Astrocyte (in vitro differentiated cells and primary cell): ENCODE results near the gene LCE1F. TPM values are rescaled to one million over a fixed set of nuclear protein-coding genes. Genes with fewer than 3 reads are reported as not detected.

Experiments used
- DNase-seq: peaks from one replicate; pipeline ENCODE4 v3.0.0-alpha.2; 2010; ENCODE audit warnings: low read depth
- FAIRE-seq: peaks from 2 replicates; lab custom pipeline; 2011; peaks lifted over from hg19 to GRCh38; lab: Jason Lieb, UNC
- H2AFZ ChIP-seq: 2 replicates; pipeline ENCODE4 v1.6.0; 2012; ENCODE audit warnings: low read depth, low read length, inconsistent platforms
- H3K27ac ChIP-seq: 2 replicates; pipeline ENCODE4 v1.5.1; 2011; ENCODE audit warnings: low read depth, low read length, inconsistent platforms
- H3K27me3 ChIP-seq: 2 replicates; pipeline ENCODE4 v1.6.0; 2011; ENCODE audit warnings: low read length, inconsistent platforms; ENCODE audit not compliant: insufficient read depth
- H3K36me3 ChIP-seq: 2 replicates; pipeline ENCODE4 v1.5.1; 2011; ENCODE audit warnings: low read length, inconsistent platforms; ENCODE audit not compliant: insufficient read depth
- H3K4me1 ChIP-seq: 2 replicates; pipeline ENCODE4 v1.5.1; 2011; ENCODE audit warnings: low read length, inconsistent platforms; ENCODE audit not compliant: insufficient read depth
- H3K4me2 ChIP-seq: 2 replicates; pipeline ENCODE4 v1.6.0; 2012; ENCODE audit warnings: low read length, inconsistent platforms
- H3K4me3 ChIP-seq: 2 replicates; pipeline ENCODE4 v1.5.1; 2011; ENCODE audit warnings: low read depth, mild to moderate bottlenecking, low read length, inconsistent platforms; ENCODE audit not compliant: insufficient read depth
- H3K79me2 ChIP-seq: 2 replicates; pipeline ENCODE4 v1.6.0; 2012; ENCODE audit warnings: mild to moderate bottlenecking, low read length, inconsistent platforms; ENCODE audit not compliant: insufficient read depth
- H3K9ac ChIP-seq: 2 replicates; pipeline ENCODE4 v1.6.0; 2012; ENCODE audit warnings: mild to moderate bottlenecking, low read length, inconsistent platforms
- H3K9me3 ChIP-seq: 2 replicates; pipeline ENCODE4 v1.5.1; 2012; ENCODE audit warnings: low read depth, mild to moderate bottlenecking, low read length, inconsistent platforms; ENCODE audit not compliant: insufficient read depth
- H4K20me1 ChIP-seq: 2 replicates; pipeline ENCODE4 v1.6.0; 2012; ENCODE audit warnings: low read length, inconsistent platforms; ENCODE audit not compliant: insufficient read depth
- H3K27ac Mint-ChIP-seq: one replicate; pipeline ENCODE4 v1.8.0; 2021; ENCODE audit warnings: mild to moderate bottlenecking, mixed read lengths; ENCODE audit not compliant: unreplicated experiment
- H3K27me3 Mint-ChIP-seq: one replicate; pipeline ENCODE4 v1.8.0; 2021; ENCODE audit warnings: low read depth, mixed read lengths; ENCODE audit not compliant: unreplicated experiment
- H3K36me3 Mint-ChIP-seq: one replicate; pipeline ENCODE4 v1.8.0; 2021; ENCODE audit warnings: low read depth, mixed read lengths; ENCODE audit not compliant: unreplicated experiment
- H3K4me1 Mint-ChIP-seq: one replicate; pipeline ENCODE4 v1.8.0; 2021; ENCODE audit warnings: low read depth, mixed read lengths; ENCODE audit not compliant: unreplicated experiment
- H3K4me3 Mint-ChIP-seq: one replicate; pipeline ENCODE4 v1.8.0; 2021; ENCODE audit warnings: mild to moderate bottlenecking, moderate library complexity, mixed read lengths; ENCODE audit not compliant: unreplicated experiment
- H3K9me3 Mint-ChIP-seq: one replicate; pipeline ENCODE4 v1.8.0; 2021; ENCODE audit warnings: mild to moderate bottlenecking, mixed read lengths; ENCODE audit not compliant: unreplicated experiment
- CTCF ChIP-seq: IDR thresholded peaks from 2 replicates; pipeline ENCODE4 v1.5.1; 2011; ENCODE audit warnings: low read depth, mild to moderate bottlenecking, inconsistent platforms, low read length, moderate library complexity; ENCODE audit not compliant: insufficient read depth
- EZH2 ChIP-seq: IDR thresholded peaks from 2 replicates; pipeline ENCODE4 v1.6.1; 2012; ENCODE audit warnings: mild to moderate bottlenecking, low read length, inconsistent platforms; ENCODE audit not compliant: insufficient read depth
- total RNA-seq: library from RNA; stranded (reverse); gene quantifications from 2 replicates; pipeline ENCODE4 v1.2.1, GENCODE V29; 2021

Gene LCE1F
- total RNA-seq, 1 donor from 2014 or later: not detected

- Histone ChIP-seq H3K27me3 (no peaks in the 10 kb centered on the region), H3K36me3 (no peaks in the 10 kb centered on the region), H3K9me3 (no peaks in the 10 kb centered on the region), H2AFZ (no peak overlapping the region), H3K4me3 (no peak overlapping the region), H4K20me1 (no peaks in the 10 kb centered on the region), H3K4me2 (no peak overlapping the region), H3K4me1 (no peaks in the 10 kb centered on the region), H3K9ac (no peak overlapping the region), H3K79me2 (no peaks in the 10 kb centered on the region), H3K27ac (no peak overlapping the region)
- no peak for FAIRE-seq
- Mint-ChIP-seq H3K36me3 (no peaks in the 10 kb centered on the region), H3K4me1 (no peaks in the 10 kb centered on the region), H3K4me3 (no peak overlapping the region), H3K9me3 (peaks cover 2% of the 10 kb centered on the region), H3K27me3 (peaks cover 3% of the 10 kb centered on the region), H3K27ac (no peak overlapping the region)
- DNase-seq: no peak
- TF ChIP-seq EZH2 (no peak), CTCF (no peak)
Observed at GRCh38 chr1:152735648-152736047, 39.3 kb upstream of the LCE1F start.

DNA sequence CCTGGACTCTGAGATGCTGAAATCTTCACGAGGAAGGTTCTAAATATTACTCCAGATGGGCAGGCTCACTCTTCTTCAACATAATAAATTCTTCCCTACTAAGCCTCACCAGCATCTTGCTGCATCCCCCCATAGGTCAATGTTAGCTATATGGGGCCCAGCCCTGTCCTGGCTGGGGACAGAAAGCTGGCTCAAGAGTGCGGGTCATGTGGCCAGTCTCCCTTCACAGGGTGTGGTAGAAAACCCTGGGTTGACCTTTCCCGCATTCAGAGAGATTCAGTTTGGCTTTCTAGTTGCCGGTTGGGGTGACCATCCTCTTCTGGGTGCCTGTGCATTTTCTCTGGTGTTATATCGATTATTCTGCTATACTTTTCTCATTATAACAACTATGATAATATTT lies 36.9 kb upstream of the LCE1F start:
- Histone ChIP-seq H3K4me2 (no peak overlapping the region), H3K27me3 (no peaks in the 10 kb centered on the region), H3K27ac (no peak overlapping the region), H3K9ac (no peak overlapping the region), H3K4me1 (no peaks in the 10 kb centered on the region), H3K4me3 (no peak overlapping the region), H3K36me3 (no peaks in the 10 kb centered on the region), H2AFZ (no peak overlapping the region), H3K9me3 (no peaks in the 10 kb centered on the region), H4K20me1 (no peaks in the 10 kb centered on the region), H3K79me2 (no peaks in the 10 kb centered on the region)
- no peak overlapping the region for H3K4me3 Mint-ChIP-seq
- no peaks in the 10 kb centered on the region for H3K36me3 Mint-ChIP-seq
- TF ChIP-seq CTCF (no peak), EZH2 (no peak)
- H3K4me1 Mint-ChIP-seq: no peaks in the 10 kb centered on the region
- DNase-seq (no peak), FAIRE-seq (no peak)
- peaks cover 2% of the 10 kb centered on the region for H3K9me3 Mint-ChIP-seq
- H3K27ac Mint-ChIP-seq: no peak overlapping the region
- peaks cover 10% of the 10 kb centered on the region for H3K27me3 Mint-ChIP-seq

- no peak overlapping the region for H3K27ac ChIP-seq
- Mint-ChIP-seq H3K36me3 (no peaks in the 10 kb centered on the region), H3K27ac (no peak overlapping the region), H3K9me3 (peaks cover 2% of the 10 kb centered on the region), H3K4me3 (no peak overlapping the region), H3K4me1 (peaks cover 2% of the 10 kb centered on the region), H3K27me3 (peaks cover 10% of the 10 kb centered on the region)
- FAIRE-seq (no peak), DNase-seq (no peak)
- no peaks in the 10 kb centered on the region for H3K27me3 ChIP-seq
- H3K4me1 ChIP-seq: no peaks in the 10 kb centered on the region
- TF ChIP-seq CTCF (no peak), EZH2 (no peak)
- no peaks in the 10 kb centered on the region for H3K9me3 ChIP-seq
- no peak overlapping the region for H3K4me3 ChIP-seq
- H2AFZ ChIP-seq: no peak overlapping the region
- no peaks in the 10 kb centered on the region for H4K20me1 ChIP-seq
- no peaks in the 10 kb centered on the region for H3K79me2 ChIP-seq
- no peak overlapping the region for H3K9ac ChIP-seq
- no peaks in the 10 kb centered on the region for H3K36me3 ChIP-seq
- no peak overlapping the region for H3K4me2 ChIP-seq
Observed at GRCh38 chr1:152739841-152740240, 35.1 kb upstream of the LCE1F start.
